ENCODE results near the gene ABHD17A. TPM values are rescaled to one million over a fixed set of nuclear protein-coding genes. Genes with fewer than 3 reads are reported as not detected.

ABHD17A gene
- total and polyA plus RNA-seq, 2 experiments from 2014 or later, result 145 to 198 TPM

- H3K27me3 ChIP-seq, result no peaks in the 10 kb centered on the region
- H3K9me3 ChIP-seq (ENCODE audit: low read depth), result no peaks in the 10 kb centered on the region
- H3K27ac ChIP-seq, result no peak overlapping the region
- no peak overlapping the region for H3K4me3 ChIP-seq
- DNase-seq (ENCODE audit: low read depth in 1 of 2, low spot score in 1 of 2), result no peak
- no peaks in the 10 kb centered on the region for H3K4me1 ChIP-seq (ENCODE audit: low read depth)
- no peak for TF ChIP-seq CTCF (IDR thresholded peaks at IDR 0.05; ENCODE audit: low read depth, low read length)
- H3K36me3 ChIP-seq, result peaks cover 5% of the 10 kb centered on the region
Observed at GRCh38 chr19:1921326-1921725, 36.0 kb upstream of the ABHD17A start.

- no peak for TF ChIP-seq CTCF (IDR thresholded peaks at IDR 0.05; ENCODE audit: low read depth, low read length)
Observed at GRCh38 chr19:1920644-1921043, 35.3 kb upstream of the ABHD17A start.

GRCh38 chr19:1918975-1919374 lies 33.7 kb upstream of the ABHD17A start:
- Histone ChIP-seq H3K27me3 (no peaks in the 10 kb centered on the region), H3K4me1 (ENCODE audit: low read depth) (no peaks in the 10 kb centered on the region), H3K36me3 (peaks cover 5% of the 10 kb centered on the region), H3K4me3 (no peak overlapping the region), H3K27ac (no peak overlapping the region), H3K9me3 (ENCODE audit: low read depth) (no peaks in the 10 kb centered on the region)
- TF ChIP-seq CTCF (IDR thresholded peaks at IDR 0.05; ENCODE audit: low read depth, low read length), result no peak
- DNase-seq (ENCODE audit: low read depth in 1 of 2, low spot score in 1 of 2), result no peak

More at GRCh38 chr19:1920644-1921043, 35.3 kb upstream of the ABHD17A start:
- DNase-seq (ENCODE audit: low read depth in 1 of 2, low spot score in 1 of 2), result no peak
- Histone ChIP-seq H3K27me3 (no peaks in the 10 kb centered on the region), H3K9me3 (ENCODE audit: low read depth) (no peaks in the 10 kb centered on the region), H3K4me1 (ENCODE audit: low read depth) (no peaks in the 10 kb centered on the region), H3K27ac (no peak overlapping the region), H3K36me3 (peaks cover 5% of the 10 kb centered on the region), H3K4me3 (no peak overlapping the region)

- H3K27me3 ChIP-seq, result no peaks in the 10 kb centered on the region
- H3K4me3 ChIP-seq, result no peak overlapping the region
- peaks cover 5% of the 10 kb centered on the region for H3K36me3 ChIP-seq
- no peak for TF ChIP-seq CTCF (IDR thresholded peaks at IDR 0.05; ENCODE audit: low read depth, low read length)
- H3K9me3 ChIP-seq (ENCODE audit: low read depth), result no peaks in the 10 kb centered on the region
- no peaks in the 10 kb centered on the region for H3K4me1 ChIP-seq (ENCODE audit: low read depth)
- no peak overlapping the region for H3K27ac ChIP-seq
- no peak for DNase-seq (ENCODE audit: low read depth in 1 of 2, low spot score in 1 of 2)
Observed at GRCh38 chr19:1917926-1918325, 32.6 kb upstream of the ABHD17A start.

- Histone ChIP-seq H3K9me3 (ENCODE audit: low read depth) (no peaks in the 10 kb centered on the region), H3K36me3 (peaks cover 7% of the 10 kb centered on the region), H3K4me3 (no peak overlapping the region), H3K27me3 (no peaks in the 10 kb centered on the region), H3K4me1 (ENCODE audit: low read depth) (no peaks in the 10 kb centered on the region), H3K27ac (no peak overlapping the region)
- DNase-seq (ENCODE audit: low read depth in 1 of 2, low spot score in 1 of 2), result no peak
- no peak for TF ChIP-seq CTCF (IDR thresholded peaks at IDR 0.05; ENCODE audit: low read depth, low read length)
Observed at GRCh38 chr19:1917146-1917545, 31.9 kb upstream of the ABHD17A start.

All from cardiac muscle cell (in vitro differentiated cells and primary cell).